Measurements from ENCODE around the gene NUCB1.
A peak's percentile ranks its signal among the peaks of the same experiment; 100 is the strongest.

Gene NUCB1

DNA sequence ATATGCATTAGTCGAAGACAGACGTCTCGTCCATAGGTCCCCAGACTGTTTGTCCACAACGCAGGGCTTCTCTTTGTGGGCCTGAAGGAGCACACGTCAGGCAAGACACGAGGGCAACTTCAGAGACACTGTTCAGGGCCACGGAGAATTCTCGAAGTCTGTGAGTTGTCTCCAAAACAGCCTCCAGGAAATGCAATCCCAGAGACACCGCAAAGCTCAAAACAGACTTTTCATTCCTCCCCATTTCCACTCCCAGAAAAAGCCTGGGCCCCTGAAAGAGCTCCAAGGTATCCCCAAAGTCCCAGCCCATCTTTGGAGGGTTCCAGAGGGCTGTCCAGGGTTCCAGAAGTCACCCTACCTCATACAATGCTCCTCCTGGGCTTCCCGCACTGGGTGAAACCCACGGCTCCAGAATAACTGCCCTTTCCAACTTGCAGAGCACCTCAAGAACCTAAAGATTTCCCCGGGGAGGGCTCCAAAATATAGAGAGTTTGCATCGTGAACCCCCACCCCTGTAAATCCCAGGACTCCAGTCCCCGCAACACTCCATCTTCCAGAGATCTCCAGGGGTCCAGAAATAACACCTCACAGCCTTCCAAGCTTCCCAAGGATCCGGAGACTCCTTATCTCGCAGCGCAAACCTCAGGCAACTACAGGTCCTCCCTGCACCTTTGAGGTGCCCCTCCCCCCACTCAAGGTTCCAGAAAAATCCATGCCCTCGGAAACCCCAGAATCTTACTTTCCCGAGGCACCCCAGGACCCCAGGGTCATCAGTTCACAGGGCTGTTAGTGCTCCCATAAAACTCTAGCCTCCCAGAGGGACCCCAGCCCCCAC is 64.3 kb downstream of the NUCB1 start:
- no peak for DNase-seq

DNA sequence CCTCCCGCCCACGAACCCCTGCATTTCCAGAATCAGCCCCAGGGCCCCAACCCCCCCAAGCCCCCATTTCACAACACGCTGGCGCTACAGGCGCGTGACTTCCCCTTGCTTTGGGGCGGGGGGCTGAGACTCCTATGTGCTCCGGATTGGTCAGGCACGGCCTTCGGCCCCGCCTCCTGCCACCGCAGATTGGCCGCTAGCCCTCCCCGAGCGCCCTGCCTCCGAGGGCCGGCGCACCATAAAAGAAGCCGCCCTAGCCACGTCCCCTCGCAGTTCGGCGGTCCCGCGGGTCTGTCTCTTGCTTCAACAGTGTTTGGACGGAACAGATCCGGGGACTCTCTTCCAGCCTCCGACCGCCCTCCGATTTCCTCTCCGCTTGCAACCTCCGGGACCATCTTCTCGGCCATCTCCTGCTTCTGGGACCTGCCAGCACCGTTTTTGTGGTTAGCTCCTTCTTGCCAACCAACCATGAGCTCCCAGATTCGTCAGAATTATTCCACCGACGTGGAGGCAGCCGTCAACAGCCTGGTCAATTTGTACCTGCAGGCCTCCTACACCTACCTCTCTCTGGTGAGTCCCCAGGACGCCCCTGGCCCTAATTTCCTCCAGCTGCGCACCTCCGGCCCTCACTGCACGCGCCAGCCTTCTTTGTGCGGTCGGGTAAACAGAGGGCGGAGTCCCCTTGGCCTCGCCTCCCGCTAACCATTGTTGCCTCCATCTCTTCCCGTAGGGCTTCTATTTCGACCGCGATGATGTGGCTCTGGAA is 65.1 kb downstream of the NUCB1 start, which contains the start of gene FTL:
Gene FTL, plus strand, starts transcription at position 270 of the 766 bp plus-strand sequence. Its CDS starts 199 bp downstream, at position 469.
- peak; percentile 91 for DNase-seq

DNA sequence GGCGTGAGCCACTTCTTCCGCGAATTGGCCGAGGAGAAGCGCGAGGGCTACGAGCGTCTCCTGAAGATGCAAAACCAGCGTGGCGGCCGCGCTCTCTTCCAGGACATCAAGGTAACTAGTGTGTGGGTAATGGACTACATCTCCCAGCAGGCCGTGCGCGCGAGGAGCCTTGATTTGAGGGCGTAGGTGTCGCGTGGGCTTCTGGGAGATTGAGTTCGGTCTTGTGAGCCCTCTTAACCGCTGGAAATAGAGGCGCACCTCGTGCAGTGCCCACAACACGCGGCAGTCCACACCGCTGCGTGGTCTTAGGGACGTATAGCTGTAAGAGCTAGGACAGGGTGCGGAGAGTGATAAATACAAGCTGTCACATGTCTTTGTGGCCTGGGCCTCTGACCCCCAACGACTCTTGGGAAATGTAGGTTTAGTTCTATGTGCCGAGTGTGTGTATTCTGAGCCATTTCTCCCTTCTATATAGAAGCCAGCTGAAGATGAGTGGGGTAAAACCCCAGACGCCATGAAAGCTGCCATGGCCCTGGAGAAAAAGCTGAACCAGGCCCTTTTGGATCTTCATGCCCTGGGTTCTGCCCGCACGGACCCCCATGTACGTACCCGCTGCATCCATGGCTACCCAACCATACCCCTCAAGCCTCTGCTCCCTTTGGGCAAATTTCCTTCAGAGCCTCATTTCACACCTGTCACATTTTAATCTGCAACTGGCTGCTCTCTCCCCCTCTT is 65.9 kb downstream of the NUCB1 start:
- DNase-seq, result peak; percentile 86

GRCh38 chr19:48966541-48967345 is 66.6 kb downstream of the NUCB1 start:
- DNase-seq, result no peak

GRCh38 chr19:48967346-48968178 is 67.5 kb downstream of the NUCB1 start:
- no peak for DNase-seq

- DNase-seq, result no peak
Measured at GRCh38 chr19:48968179-48968661, 68.1 kb downstream of the NUCB1 start.

DNA sequence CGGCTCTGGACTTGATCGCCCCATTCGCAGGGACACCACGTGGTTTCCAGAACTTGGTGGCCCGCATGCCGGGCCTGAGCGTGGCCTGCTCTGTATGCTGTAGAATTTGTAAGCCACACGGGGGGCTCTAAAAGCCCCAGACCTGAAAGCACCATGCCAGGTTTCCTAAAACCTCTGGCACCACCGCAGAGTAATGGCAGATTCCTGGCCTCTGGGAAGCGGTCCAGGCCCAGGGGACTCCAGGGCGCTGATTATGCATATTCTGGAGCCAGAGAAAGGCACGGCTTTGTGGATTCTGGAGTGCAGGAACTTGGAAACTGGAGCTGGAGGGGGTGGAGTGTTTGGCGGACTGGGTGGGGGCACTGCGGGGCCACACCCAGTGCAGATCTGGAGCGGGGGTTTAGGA is 68.7 kb downstream of the NUCB1 start:
- no peak for DNase-seq

GRCh38 chr19:48969276-48970138 is 69.4 kb downstream of the NUCB1 start:
- no peak for DNase-seq

GRCh38 chr19:48970139-48970766 is 70.1 kb downstream of the NUCB1 start:
- DNase-seq, result no peak

GRCh38 chr19:48970923-48971395 is 70.8 kb downstream of the NUCB1 start:
- DNase-seq, result peak; percentile 68
